Activated T-cell treated with anti-CD3 and anti-CD28 coated beads, Interleukin-2, amount 50 U/mL, for 48 hours (primary cell): ENCODE results near the gene DRAP1.

Experiments used
- DNase-seq, 2 experiments: peaks; one replicate each; pipeline ENCODE4 v3.0.0-alpha.2; 2020

DRAP1 gene

DNA sequence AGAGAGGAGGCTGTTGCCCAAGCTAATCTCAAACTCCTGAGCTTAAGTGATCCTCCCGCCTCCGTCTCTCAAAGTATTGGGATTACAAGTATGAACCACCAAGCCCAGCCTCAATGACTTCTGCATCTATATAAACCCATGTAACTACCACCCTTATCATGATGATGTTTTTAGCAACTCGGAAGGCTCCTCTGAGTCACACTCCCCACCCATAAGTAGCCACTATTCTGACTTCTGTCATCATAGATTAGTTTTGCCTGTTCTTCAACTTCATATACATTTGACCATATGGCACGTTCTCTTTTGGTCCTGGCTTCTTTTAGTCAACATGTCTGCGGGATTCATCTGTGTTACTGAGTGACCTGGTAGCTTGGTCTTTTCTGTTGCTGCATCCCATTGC is 12.6 kb upstream of the DRAP1 start:
- no peak for DNase-seq

- no peak for DNase-seq
These were observed 11.3 kb upstream of the DRAP1 start for GRCh38 chr11:65907878-65908277.

- no peak for DNase-seq
These were observed 7.3 kb upstream of the DRAP1 start for GRCh38 chr11:65911682-65912568.

- no peak for DNase-seq
These were observed 6.4 kb upstream of the DRAP1 start for GRCh38 chr11:65912845-65913244.

DNA sequence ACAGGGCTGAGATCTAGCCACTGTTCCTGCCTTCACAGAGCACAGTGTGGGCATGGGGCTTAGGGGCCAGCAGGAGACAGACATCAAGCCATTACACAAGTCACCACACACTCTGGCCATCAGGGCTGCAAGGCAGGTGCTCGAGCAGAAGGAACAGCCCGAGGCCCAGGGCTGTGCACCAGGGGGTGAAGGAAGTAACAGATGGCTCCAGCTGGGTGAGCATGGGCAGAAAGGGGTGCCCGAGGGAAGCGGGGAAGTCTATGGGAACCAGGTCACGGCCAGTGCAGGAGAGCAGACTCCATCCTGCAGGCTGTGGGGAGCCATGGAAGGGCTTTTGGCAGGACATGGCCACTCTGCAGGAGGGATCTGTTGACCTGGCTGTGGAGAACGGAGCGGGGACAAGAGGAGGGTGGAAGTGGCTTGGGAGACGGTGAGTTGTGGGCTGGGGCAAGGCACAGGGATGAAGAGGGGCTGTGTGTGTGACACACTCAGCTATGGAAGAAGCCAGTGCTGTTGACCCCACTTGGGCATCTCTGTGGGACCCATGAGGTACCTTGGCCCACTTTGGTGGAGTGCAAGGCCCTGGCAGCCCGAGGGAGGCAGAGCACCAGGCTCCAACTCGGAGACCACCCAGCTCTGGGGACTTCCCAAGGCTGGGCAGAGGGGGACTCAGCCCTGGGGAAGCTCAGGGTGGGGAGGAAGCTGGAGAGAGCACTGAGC is 4.0 kb upstream of the DRAP1 start:
- DNase-seq, result no peak

- DNase-seq, result no peak
These were observed 3.4 kb upstream of the DRAP1 start for GRCh38 chr11:65915821-65916251.

- DNase-seq, result no peak
These were observed 2.8 kb upstream of the DRAP1 start for GRCh38 chr11:65916391-65916790.

- DNase-seq, result no peak
These were observed 2.2 kb upstream of the DRAP1 start for GRCh38 chr11:65917077-65917433.

GRCh38 chr11:65917434-65918210 is 1.6 kb upstream of the DRAP1 start:
- no peak for DNase-seq

GRCh38 chr11:65918211-65919140 is 750 bp upstream of the DRAP1 start, which contains the start of gene C11orf68:
Gene C11orf68 (minus strand): TSS chr11:65919062. CDS start chr11:65919031, 31 bp downstream.
- no peak for DNase-seq

DNA sequence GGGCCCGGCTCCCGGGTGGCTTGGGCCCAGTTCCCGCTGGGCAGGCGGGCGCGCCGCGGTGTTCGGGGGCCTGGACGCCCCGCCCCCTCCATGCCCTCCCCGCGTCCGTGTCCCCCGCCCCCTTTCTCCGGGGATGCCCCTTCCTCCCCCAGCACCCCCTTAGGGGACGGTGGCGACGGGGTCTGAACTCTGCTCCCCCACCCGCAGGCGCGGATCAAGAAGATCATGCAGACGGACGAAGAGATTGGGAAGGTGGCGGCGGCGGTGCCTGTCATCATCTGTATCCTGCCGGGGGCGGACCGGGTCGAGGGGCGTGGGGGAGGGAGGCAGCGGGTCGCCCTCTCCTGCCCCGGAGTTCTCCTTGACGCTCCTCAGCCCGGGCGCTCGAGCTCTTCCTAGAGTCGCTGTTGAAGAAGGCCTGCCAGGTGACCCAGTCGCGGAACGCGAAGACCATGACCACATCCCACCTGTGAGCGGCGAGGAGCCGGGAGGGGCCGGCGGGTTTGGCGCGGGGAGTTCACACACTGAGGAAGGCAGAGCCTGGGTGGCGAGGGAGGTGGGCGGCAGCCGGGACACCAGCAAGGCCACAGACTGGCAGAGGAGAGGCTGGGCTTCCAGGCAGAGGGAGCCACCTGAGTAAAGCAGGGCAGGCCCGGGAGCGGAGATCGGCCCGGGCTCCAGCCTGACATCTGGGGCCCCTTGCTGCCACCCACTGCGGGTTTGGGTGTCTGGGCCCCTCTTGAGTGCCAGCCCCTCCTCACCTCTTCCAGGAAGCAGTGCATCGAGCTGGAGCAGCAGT is 546 bp downstream of the DRAP1 start:
- DNase-seq, result peak in 1 of 2 experiments; percentile 77

DNA sequence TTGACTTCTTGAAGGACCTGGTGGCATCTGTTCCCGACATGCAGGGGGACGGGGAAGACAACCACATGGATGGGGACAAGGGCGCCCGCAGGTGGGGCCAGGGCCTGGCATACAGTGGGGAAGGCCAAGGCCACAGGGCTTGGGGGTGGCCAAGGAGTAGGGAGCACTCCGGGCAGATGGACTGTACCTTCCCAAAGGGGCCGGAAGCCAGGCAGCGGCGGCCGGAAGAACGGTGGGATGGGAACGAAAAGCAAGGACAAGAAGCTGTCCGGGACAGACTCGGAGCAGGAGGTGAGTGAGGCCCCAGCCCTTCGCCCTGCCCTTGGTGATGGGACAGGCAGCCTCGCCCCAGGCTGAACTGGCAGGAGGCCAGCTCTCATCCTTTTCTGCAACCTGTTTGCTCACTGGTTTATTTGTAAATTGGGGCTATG is 1.2 kb downstream of the DRAP1 start:
- DNase-seq, result no peak

DNA sequence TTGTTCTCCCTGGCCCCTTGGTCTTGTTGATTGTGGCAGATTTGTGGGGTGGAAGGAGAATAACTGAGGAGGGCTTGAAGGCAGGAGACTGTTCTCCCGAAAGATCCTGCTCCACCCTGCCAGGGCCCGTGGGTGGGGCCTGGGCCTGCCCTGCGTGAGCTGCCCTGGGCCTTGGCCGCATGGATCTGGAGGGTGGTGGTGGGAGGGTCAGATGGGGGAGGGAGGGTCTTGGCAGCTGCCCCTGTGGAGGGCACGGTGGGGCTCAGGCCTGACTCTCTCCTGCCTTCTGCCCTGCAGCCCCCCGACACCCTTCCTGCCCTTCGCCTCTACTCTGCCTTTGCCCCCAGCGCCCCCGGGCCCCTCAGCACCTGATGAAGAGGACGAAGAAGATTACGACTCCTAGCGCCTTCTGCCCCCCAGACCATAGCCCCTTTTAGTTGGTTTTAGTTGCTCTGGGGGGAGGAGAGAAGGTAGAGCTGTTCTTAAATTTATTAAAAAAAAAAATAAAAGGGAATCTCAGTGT is 1.9 kb downstream of the DRAP1 start:
- no peak for DNase-seq

DNA sequence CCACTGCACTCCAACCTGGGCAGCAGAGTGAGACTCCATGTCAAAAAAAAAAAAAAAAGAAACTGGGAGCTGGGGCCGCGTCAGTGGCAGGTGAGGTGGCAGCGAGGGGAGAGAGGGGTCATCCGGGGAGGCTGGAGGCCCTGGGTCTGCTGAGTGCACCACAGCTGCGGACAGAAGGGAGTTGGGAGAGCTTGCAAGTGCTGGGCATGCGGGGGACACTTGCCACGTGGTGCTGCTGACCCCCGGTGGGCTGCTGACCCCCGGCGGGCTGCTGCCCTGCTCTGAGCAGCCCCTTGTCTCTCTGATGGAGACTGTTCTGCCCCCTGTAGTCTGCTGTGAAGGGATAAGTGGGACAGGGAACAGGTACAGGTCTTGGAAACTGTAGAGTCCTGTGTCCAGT is 2.6 kb downstream of the DRAP1 start:
- no peak for DNase-seq

GRCh38 chr11:65922565-65922964 is 3.3 kb downstream of the DRAP1 start:
- no peak for DNase-seq

GRCh38 chr11:65925397-65925796 is 6.2 kb downstream of the DRAP1 start:
- no peak for DNase-seq

- peak; percentile 76 to 79 for DNase-seq
These were observed 8.7 kb downstream of the DRAP1 start for GRCh38 chr11:65927904-65928397.

DNA sequence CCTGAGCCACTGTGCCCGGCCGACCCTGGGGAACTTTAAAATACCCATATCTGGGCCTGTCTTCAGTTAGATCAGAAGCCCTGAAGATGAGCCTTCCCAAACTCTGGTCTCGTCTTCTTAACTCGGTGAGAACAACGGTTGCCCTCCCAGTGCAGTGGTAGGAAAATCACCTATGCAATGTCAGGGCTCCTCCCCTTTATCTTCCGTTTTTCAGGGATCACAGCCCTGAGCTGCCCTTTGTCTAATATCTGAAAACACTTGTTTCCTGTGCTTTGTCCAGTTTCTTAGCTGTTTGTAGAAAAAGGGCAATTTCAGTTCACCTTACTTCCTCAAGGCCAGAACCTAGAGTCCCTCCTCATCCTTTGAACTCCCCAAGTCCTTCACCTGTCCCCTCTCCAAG is 9.4 kb downstream of the DRAP1 start:
- DNase-seq, result no peak

DNA sequence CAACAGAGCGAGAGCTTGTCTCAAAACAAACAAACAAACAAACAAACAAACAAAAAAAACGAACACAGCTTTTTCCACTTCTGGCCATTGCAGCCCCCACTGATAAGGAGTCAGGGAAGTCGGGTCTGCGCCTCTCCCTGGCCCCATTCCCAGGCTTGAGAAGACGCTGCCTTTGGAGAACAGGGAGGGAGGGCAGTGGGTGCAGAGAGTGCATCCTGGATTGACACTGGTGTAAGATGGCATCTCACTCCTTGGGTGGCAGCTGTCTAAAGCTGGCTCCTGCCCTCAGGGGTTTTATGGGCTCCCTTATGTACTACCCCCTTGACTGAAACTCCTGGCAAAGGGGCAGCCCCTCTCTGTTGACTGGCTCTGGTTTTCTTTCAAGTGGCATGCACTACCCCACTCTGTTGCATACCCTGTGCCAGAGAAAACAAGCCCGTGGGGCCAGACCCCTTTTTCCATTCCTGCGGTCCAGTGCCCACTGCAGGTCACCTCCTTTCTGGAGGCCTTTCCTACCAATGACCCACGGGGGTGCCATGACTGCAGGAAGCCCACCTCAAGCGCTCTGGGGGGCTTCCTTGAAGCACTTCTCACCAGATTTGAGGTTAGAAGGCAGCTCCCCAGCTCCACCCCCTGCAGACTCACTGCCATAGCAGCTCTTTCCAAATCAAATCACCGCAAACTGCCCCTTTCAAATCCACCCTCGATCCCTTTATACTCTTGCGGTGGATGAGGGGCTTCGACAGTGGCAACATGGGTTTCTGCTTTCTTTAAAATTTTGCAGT is 12.7 kb downstream of the DRAP1 start:
- DNase-seq, result no peak

GRCh38 chr11:65932558-65932919 is 13.3 kb downstream of the DRAP1 start:
- no peak for DNase-seq
